ENCODE data around the gene STYXL2. TPM values are rescaled to one million over a fixed set of nuclear protein-coding genes. Genes with fewer than 3 reads are reported as not detected.

Gene STYXL2
- total RNA-seq, 1 donor from 2014 or later: 0.70 TPM

- Mint-ChIP-seq H3K27ac (ENCODE audit: unreplicated experiment) (no peak overlapping the region), H3K4me1 (ENCODE audit: unreplicated experiment) (peaks cover 28% of the 10 kb centered on the region), H3K36me3 (ENCODE audit: unreplicated experiment) (no peaks in the 10 kb centered on the region), H3K9me3 (ENCODE audit: unreplicated experiment) (no peaks in the 10 kb centered on the region), H3K27me3 (ENCODE audit: unreplicated experiment) (peaks cover 13% of the 10 kb centered on the region), H3K4me3 (ENCODE audit: unreplicated experiment) (no peak overlapping the region)
- DNase-seq (ENCODE audit: extremely low spot score, unreplicated experiment): no peak
- no peak for TF ChIP-seq CTCF (IDR thresholded peaks at IDR 0.05)
These were observed 25.8 kb downstream of the STYXL2 start for GRCh38 chr1:167119696-167120095.

GRCh38 chr1:167120899-167121298, 27.0 kb downstream of the STYXL2 start:
- Mint-ChIP-seq H3K4me3 (ENCODE audit: unreplicated experiment) (no peak overlapping the region), H3K27ac (ENCODE audit: unreplicated experiment) (peak overlapping the region; percentile 76)
- TF ChIP-seq CTCF (IDR thresholded peaks at IDR 0.05): no peak

GRCh38 chr1:167121375-167122120, 27.7 kb downstream of the STYXL2 start:
- peak; percentile 89 for DNase-seq (ENCODE audit: extremely low spot score, unreplicated experiment)

More at GRCh38 chr1:167120899-167121298, 27.0 kb downstream of the STYXL2 start:
- no peak for DNase-seq (ENCODE audit: extremely low spot score, unreplicated experiment)
- H3K27me3 Mint-ChIP-seq (ENCODE audit: unreplicated experiment): peaks cover 5% of the 10 kb centered on the region
- no peaks in the 10 kb centered on the region for H3K36me3 Mint-ChIP-seq (ENCODE audit: unreplicated experiment)
- H3K4me1 Mint-ChIP-seq (ENCODE audit: unreplicated experiment): peaks cover 28% of the 10 kb centered on the region
- H3K9me3 Mint-ChIP-seq (ENCODE audit: unreplicated experiment): no peaks in the 10 kb centered on the region

GRCh38 chr1:167122121-167122480, 28.2 kb downstream of the STYXL2 start:
- TF ChIP-seq CTCF (IDR thresholded peaks at IDR 0.05): no peak
- Mint-ChIP-seq H3K27ac (ENCODE audit: unreplicated experiment) (peak overlapping the region; percentile 76), H3K9me3 (ENCODE audit: unreplicated experiment) (no peaks in the 10 kb centered on the region), H3K4me3 (ENCODE audit: unreplicated experiment) (no peak overlapping the region), H3K27me3 (ENCODE audit: unreplicated experiment) (peaks cover 12% of the 10 kb centered on the region), H3K4me1 (ENCODE audit: unreplicated experiment) (peaks cover 28% of the 10 kb centered on the region), H3K36me3 (ENCODE audit: unreplicated experiment) (no peaks in the 10 kb centered on the region)
- DNase-seq (ENCODE audit: extremely low spot score, unreplicated experiment): no peak

More at GRCh38 chr1:167121375-167122120, 27.7 kb downstream of the STYXL2 start:
- peaks cover 28% of the 10 kb centered on the region for H3K4me1 Mint-ChIP-seq (ENCODE audit: unreplicated experiment)
- H3K9me3 Mint-ChIP-seq (ENCODE audit: unreplicated experiment): no peaks in the 10 kb centered on the region
- TF ChIP-seq CTCF (IDR thresholded peaks at IDR 0.05): no peak
- H3K27me3 Mint-ChIP-seq (ENCODE audit: unreplicated experiment): peaks cover 7% of the 10 kb centered on the region
- H3K36me3 Mint-ChIP-seq (ENCODE audit: unreplicated experiment): no peaks in the 10 kb centered on the region
- peak overlapping the region; percentile 76 for H3K27ac Mint-ChIP-seq (ENCODE audit: unreplicated experiment)
- H3K4me3 Mint-ChIP-seq (ENCODE audit: unreplicated experiment): peak overlapping the region; percentile 64

GRCh38 chr1:167122568-167122967, 28.7 kb downstream of the STYXL2 start:
- DNase-seq (ENCODE audit: extremely low spot score, unreplicated experiment): no peak
- H3K27me3 Mint-ChIP-seq (ENCODE audit: unreplicated experiment): peaks cover 16% of the 10 kb centered on the region
- no peak for TF ChIP-seq CTCF (IDR thresholded peaks at IDR 0.05)
- H3K4me1 Mint-ChIP-seq (ENCODE audit: unreplicated experiment): peaks cover 28% of the 10 kb centered on the region
- no peaks in the 10 kb centered on the region for H3K36me3 Mint-ChIP-seq (ENCODE audit: unreplicated experiment)
- H3K9me3 Mint-ChIP-seq (ENCODE audit: unreplicated experiment): no peaks in the 10 kb centered on the region
- H3K27ac Mint-ChIP-seq (ENCODE audit: unreplicated experiment): no peak overlapping the region
- H3K4me3 Mint-ChIP-seq (ENCODE audit: unreplicated experiment): no peak overlapping the region

Data from osteocyte (in vitro differentiated cells).